ENCODE data around the gene EGFL6.
"Not testable (repeated sequence)": the region's sequence is repeated elsewhere in the genome, so short reads cannot be mapped to it uniquely, and the experiment has no call there.

The EGFL6 gene

DNA sequence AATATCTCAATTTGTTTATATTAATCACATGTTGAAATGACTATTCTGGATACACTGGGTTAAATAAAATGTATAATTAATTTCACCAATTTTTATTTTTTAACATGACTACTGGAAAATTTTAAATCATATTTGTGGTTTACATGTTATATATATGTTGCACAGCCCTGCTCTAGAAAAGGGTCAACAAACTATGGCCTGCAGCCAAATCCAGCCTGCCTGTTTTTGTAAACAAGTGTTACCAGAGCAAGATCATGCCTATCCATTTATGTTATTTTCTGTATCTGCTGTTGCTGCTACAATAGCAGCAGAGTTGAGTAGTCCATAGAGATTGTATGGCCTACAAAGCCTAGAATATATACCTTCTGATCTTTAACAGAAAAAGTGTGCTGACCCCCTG, 84.7 kb downstream of the EGFL6 start:
- no peak for DNase-seq

DNA sequence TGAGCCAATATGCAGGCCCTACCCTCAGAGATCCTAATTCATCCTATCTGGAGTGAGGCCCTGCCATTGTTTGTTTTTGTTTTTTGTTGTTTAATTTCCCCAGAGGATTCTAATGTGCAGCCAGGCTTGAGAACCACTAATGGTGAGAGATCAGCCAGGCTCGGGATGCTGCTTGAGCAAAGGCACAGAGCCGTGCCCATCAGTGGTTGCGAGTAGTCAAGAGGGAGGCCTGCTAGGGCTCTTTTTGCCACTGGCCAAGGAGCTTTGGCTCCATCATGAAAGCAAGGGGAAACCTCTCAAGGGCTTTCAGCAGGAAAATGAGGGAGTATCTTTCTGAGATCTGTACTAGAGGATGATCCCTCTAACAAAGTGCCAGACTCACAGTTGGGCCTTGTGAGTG, 86.3 kb downstream of the EGFL6 start:
- DNase-seq: no peak

DNA sequence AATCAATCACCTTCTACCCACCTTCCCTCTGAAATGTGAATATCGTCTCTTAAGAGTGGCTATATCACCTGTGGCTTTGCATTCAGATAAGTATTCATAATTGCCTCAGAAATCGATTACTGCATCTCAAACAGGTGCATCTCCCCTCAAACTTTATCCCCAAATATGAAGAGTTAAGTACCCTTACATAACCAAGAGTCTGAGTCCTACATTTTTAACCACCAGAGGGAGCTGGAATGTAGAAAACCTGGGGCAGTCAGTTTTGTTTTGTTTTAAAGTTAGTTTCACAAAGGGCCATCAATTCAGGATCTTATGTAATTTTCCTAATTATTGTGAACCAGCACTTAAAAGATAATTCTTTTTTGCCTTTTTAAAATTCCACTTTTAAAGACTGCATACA, 89.2 kb downstream of the EGFL6 start:
- no peak for DNase-seq

DNA sequence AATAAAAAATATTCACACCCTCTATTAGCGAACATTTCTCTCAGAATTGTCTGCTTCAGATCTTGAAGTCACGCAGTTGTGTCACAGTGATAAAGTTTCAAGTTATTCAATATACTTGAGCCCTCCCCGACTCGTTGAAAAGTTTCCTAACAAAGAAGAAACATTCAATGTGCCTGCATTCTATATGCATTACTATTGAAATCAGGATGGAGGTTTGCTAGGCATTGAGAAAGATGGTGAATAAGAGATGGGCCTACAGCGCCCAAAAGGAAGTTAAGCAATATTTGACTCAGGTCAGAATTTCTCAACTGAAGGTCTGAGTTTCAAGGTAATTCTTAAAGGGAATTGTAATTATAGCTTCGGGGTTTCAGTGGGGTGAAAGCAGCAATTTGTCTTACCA, 89.7 kb downstream of the EGFL6 start:
- no peak for DNase-seq

GRCh38 chrX:13661735-13662288, 92.4 kb downstream of the EGFL6 start:
- DNase-seq: no peak

- DNase-seq: no peak
These were observed 93.0 kb downstream of the EGFL6 start for GRCh38 chrX:13662355-13662791.

DNA sequence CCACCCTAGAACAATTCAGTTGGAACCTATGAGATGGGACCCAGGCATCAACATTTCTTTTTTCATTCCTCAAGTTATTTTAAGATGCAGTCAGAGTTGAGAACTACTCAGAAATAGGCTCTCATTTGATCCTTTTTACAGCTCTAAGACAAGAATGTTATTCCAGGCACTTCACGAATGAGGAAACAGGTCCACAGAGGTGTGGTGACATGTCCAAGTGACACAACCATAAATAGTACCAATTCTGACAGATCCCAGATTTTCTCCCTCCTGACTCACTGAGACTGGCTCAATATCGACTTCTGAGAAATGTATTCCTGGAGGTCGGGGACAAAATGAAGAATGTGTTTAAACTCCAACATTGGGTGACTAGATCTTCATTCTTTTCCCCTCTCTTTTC, 94.6 kb downstream of the EGFL6 start:
- no peak for DNase-seq

- DNase-seq: no peak
These were observed 97.4 kb downstream of the EGFL6 start for GRCh38 chrX:13666836-13667235.

- DNase-seq: no peak
These were observed 98.5 kb downstream of the EGFL6 start for GRCh38 chrX:13667919-13668318.

DNA sequence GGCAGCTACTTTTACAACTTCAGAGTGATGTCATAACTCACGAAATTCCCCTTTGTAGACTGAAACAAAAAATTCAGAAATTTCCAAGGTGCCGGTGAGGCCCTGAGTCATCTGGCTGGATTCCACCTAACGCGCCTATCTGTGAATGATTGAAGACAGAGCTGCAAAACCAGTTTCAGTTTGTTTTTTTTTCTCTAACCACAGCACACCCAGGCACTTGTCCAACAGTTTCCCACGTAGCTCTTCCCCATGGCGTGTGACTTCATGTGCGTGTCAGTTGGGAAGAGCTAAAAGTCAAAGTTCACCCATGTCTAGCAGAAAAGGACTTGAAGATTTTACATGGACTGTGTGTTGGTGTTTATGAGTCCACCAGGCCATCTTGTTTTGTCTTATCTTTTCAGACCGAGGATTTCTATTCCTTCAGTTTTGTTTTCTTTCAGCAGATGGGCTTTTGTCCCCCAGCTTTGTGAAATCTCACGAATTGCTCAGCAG, 99.9 kb downstream of the EGFL6 start:
- DNase-seq: no peak

GRCh38 chrX:13669755-13670154, 100.4 kb downstream of the EGFL6 start:
- not testable (repeated sequence) for DNase-seq

DNA sequence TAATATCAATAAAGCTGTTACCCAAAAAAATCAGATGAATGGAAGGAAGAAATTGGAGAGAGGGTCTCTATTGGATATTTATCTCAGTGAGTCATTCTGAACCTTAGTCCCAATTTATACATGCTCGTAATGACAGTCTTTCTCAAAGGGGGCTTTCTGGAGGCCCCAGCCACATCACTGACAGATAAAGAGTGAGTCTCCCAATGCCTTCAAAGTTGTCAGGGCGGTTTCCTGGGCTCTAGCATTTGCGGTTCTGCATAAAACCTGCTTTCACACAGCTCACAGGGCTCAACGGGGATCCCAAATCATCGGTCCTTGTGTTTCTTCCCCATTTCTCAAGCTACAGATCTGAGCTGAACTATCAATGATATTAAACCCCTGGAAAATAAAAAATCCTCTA, 100.8 kb downstream of the EGFL6 start:
- DNase-seq: no peak

DNA sequence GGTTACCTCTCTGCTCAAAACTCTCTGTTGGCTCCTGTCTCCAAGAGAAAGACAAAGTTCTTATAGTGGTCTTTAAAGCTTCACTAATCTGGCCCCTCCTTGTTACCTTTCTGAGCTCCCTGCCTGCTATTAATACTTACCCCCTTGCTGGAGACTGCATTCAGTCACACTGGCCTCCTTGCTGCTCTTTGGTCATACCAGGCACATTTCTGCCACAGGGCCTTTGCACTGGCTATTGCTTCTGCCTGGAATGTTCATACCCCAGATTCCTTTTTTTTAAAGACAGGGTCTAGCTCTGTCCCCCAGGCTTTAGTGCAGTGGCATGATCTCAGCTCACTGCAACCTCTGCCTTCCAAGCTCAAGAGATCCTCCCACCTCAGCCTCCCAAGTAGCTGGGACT, 103.6 kb downstream of the EGFL6 start:
- DNase-seq: no peak

DNA sequence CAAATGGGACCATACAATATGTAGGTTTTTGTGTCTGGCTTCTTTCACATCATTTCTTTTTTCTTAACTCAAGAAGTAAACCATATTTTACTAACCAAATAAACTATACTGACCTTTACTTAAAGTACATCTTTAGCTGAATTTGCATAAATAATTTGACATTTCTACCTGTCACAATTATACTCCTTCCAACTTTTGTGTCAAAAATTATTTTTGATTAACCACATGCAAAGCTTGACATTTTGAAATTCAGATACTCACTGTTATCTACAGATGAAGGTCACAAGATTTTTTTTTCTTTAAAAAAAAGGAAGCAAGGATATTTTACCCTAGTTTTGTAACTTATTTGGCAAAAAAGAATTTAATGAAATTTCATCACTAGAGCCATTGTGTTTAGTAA, 107.5 kb downstream of the EGFL6 start:
- DNase-seq: no peak

DNA sequence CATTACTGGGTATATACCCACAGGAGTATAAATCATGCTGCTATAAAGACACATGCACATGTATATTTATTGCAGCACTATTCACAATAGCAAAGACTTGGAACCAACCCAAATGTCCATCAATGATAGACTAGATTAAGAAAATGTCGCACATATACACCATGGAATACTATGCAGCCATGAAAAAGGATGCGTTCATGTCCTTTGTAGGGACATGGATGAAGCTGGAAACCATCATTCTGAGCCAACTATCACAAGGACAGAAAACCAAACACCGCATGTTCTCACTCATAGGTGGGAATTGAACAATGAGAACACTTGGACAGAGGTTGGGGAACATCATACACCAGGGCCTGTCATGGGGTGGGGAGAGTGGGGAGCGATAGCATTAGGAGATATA, 110.3 kb downstream of the EGFL6 start:
- not testable (repeated sequence) for DNase-seq

- DNase-seq: no peak
These were observed 112.2 kb downstream of the EGFL6 start for GRCh38 chrX:13681595-13681994.

All from NCI-H1436 treated with DMSO at 0.1 percent for 48 hours (cell line).